GM12872 (cell line): ENCODE results near the gene STAC.

Experiments
- CTCF ChIP-seq: IDR thresholded peaks from 3 replicates; pipeline ENCODE4 v1.5.1; 2011; ENCODE audit warnings: low read depth, mild to moderate bottlenecking, low read length, moderate library complexity; ENCODE audit not compliant: insufficient read depth

STAC gene

GRCh38 chr3:36557708-36558421, 177.6 kb downstream of the STAC start:
- TF ChIP-seq CTCF: no peak

GRCh38 chr3:36558961-36559360, 178.7 kb downstream of the STAC start:
- no peak for TF ChIP-seq CTCF

- no peak for TF ChIP-seq CTCF
These were observed 180.4 kb downstream of the STAC start for GRCh38 chr3:36560685-36561084.

- TF ChIP-seq CTCF: no peak
These were observed 181.3 kb downstream of the STAC start for GRCh38 chr3:36561601-36562000.

GRCh38 chr3:36562945-36563344, 182.6 kb downstream of the STAC start:
- no peak for TF ChIP-seq CTCF

- TF ChIP-seq CTCF: no peak
These were observed 194.9 kb downstream of the STAC start for GRCh38 chr3:36575241-36575640.

- no peak for TF ChIP-seq CTCF
These were observed 199.4 kb downstream of the STAC start for GRCh38 chr3:36579746-36580145.
